K562 (cell line): ENCODE results near the gene PAFAH1B2. TPM values are rescaled to one million over a fixed set of nuclear protein-coding genes. Genes with fewer than 3 reads are reported as not detected.

Experiments
- ATAC-seq: fragments of 200-7000 bp; cut with Tn5 transposase; 3 replicates; pipeline ENCODE4 v1.9.1; 2020; ENCODE audit warnings: moderate library complexity
- BruUV-seq: library from RNA; stranded (reverse); fragments of 400-500 nt; replicated peaks from 2 replicates; lab custom pipeline; 2021; lab: Mats Ljungman, UMichigan
- CTCF ChIA-PET: fragments of 300-600 bp; formaldehyde crosslinking; extraction: SDS; loops from one replicate; lab custom pipeline; 2021; ENCODE audit warnings: low intra/inter-chr PET ratio; lab: Yijun Ruan, JAX
- POLR2A ChIA-PET: fragments of 300-600, 350-650 bp; sonication (Branson Sonifier 250); formaldehyde crosslinking; extraction: SDS; loops from one replicate; lab custom pipeline; 2021; ENCODE audit warnings: antibody characterized with exemption, inconsistent platforms; lab: Yijun Ruan, JAX
- DNase-seq, 4 experiments: peaks; one replicate each; pipeline versions ENCODE4 v3.0.0 to v3.0.0-alpha.2; 2011 to 2018; ENCODE audit warnings: low spot score in 3 of 4, mixed read lengths in 3 of 4; ENCODE audit errors: extremely low read depth in 1 of 4
- FAIRE-seq: peaks from 2 replicates; lab custom pipeline; 2011; peaks lifted over from hg19 to GRCh38; lab: Jason Lieb, UNC
- H2AFZ ChIP-seq: 2 replicates; pipeline ENCODE4 v1.6.0; 2011; ENCODE audit warnings: low read depth, low read length, control low read depth, inconsistent platforms
- H3K27ac ChIP-seq: fragments of 200-600 bp; 3 replicates; pipeline ENCODE4 v1.8.0; 2011; ENCODE audit warnings: low read depth, mild to moderate bottlenecking, control low read depth, inconsistent platforms, low read length, moderate library complexity, mixed read lengths; ENCODE audit errors: extremely low read depth
- H3K27me3 ChIP-seq, 2 experiments: fragments of 300-600 bp in 1 of 2; 2 replicates in 1 of 2; 3 replicates in 1 of 2; pipeline versions ENCODE4 v1.6.0 to v1.8.0; 2011; ENCODE audit warnings: inconsistent platforms in 2 of 2, low read length in 2 of 2, mild to moderate bottlenecking in 1 of 2, mixed read lengths in 1 of 2, moderate library complexity in 1 of 2; ENCODE audit not compliant: control insufficient read depth in 2 of 2, insufficient read depth in 2 of 2
- H3K36me3 ChIP-seq: fragments of 300-600 bp; 3 replicates; pipeline ENCODE4 v1.8.0; 2011; ENCODE audit warnings: mild to moderate bottlenecking, low read length, inconsistent platforms; ENCODE audit not compliant: control insufficient read depth, insufficient read depth
- H3K4me1 ChIP-seq, 2 experiments: fragments of 200-600 bp in 1 of 2; replicated peaks in 1 of 2; 2 replicates in 1 of 2; 3 replicates in 1 of 2; pipeline versions ENCODE4 v1.5.1 to v1.8.0; 2011; ENCODE audit warnings: inconsistent platforms in 2 of 2, low read length in 2 of 2, mild to moderate bottlenecking in 1 of 2, mixed read lengths in 1 of 2, moderate library complexity in 1 of 2; ENCODE audit not compliant: control insufficient read depth in 2 of 2, insufficient read depth in 2 of 2
- H3K4me2 ChIP-seq: 2 replicates; pipeline ENCODE4 v1.6.1; 2011; ENCODE audit warnings: low read length, control low read depth, inconsistent platforms, mixed read lengths; ENCODE audit not compliant: insufficient read depth
- H3K4me3 ChIP-seq: fragments of 200-600 bp; sonication (generic), shearing (Covaris generic); 2 replicates; pipeline ENCODE4 v1.5.1; 2016; ENCODE audit warnings: control low read depth, inconsistent platforms
- H3K79me2 ChIP-seq: fragments of 200-600 bp; 3 replicates; pipeline ENCODE4 v1.8.0; 2011; ENCODE audit warnings: low read length, inconsistent platforms; ENCODE audit not compliant: control insufficient read depth, insufficient read depth
- H3K9ac ChIP-seq, 2 experiments: 2 replicates each; pipeline versions ENCODE4 v1.6.0 to v1.6.1; 2011; ENCODE audit warnings: low read depth in 2 of 2, low read length in 2 of 2, control low read depth in 1 of 2, inconsistent platforms in 1 of 2, mild to moderate bottlenecking in 1 of 2, mixed read lengths in 1 of 2; ENCODE audit not compliant: insufficient read depth in 1 of 2
- H3K9me1 ChIP-seq: one replicate; pipeline ENCODE4 v1.6.0; 2011; ENCODE audit warnings: inconsistent platforms, mild to moderate bottlenecking, low read length, moderate library complexity; ENCODE audit not compliant: control insufficient read depth, insufficient read depth
- H3K9me3 ChIP-seq: replicated peaks from 2 replicates; pipeline ENCODE4 v1.5.1; 2011; ENCODE audit warnings: low read depth, low read length, inconsistent platforms; ENCODE audit not compliant: control insufficient read depth, insufficient read depth
- H4K20me1 ChIP-seq: replicated peaks from 2 replicates; pipeline ENCODE4 v1.6.1; 2011; ENCODE audit warnings: low read length, inconsistent platforms, mixed read lengths; ENCODE audit not compliant: control insufficient read depth, insufficient read depth
- PKNOX1 ChIP-seq: fragments of 450-650 bp; IDR thresholded peaks from 2 replicates; pipeline ENCODE4 v1.6.1; 2016
- ZFP91 ChIP-seq: sonication (generic); formaldehyde crosslinking; IDR thresholded peaks from 2 replicates; pipeline ENCODE4 v1.8.0; 2022; ENCODE audit warnings: mild to moderate bottlenecking, missing genetic modification reagents
- ZNF24 ChIP-seq: fragments of 450-650 bp; IDR thresholded peaks from 2 replicates; pipeline ENCODE4 v1.6.1; 2016
- ZNF644 ChIP-seq: fragments of 200-800 bp; sonication (Bioruptor generic); IDR thresholded peaks from 2 replicates; pipeline ENCODE4 v1.6.1; 2016; ENCODE audit warnings: low read depth, missing genetic modification characterization, missing compliant biosample characterization
- WGBS: fragments of 100-300 bp; shearing (Covaris generic); methylation state at CpG from one replicate; pipeline ENCODE4 v1.1.6; 2016; ENCODE audit warnings: low coverage, mixed read lengths; ENCODE audit not compliant: insufficient coverage; ENCODE audit errors: missing lambda C conversion rate; 5-methylcytosine and 5-hydroxymethylcytosine counted together
- in situ Hi-C: fragments of 300-500 bp; cut with MboI; formaldehyde crosslinking; loops from 4 replicates; pipeline ENCODE4 v1.15.0; 2018; ENCODE audit warnings: inconsistent platforms, mixed read lengths
- intact Hi-C: fragments of 100-400 bp; cut with micrococcal nuclease; formaldehyde crosslinking; loops from 2 replicates; pipeline ENCODE4 v1.14.2; 2022
- polyA plus RNA-seq, 8 experiments: library from polyadenylated mRNA; depleted of rRNA in 4 of 8; stranded (reverse) in 5 of 8; unstranded in 3 of 8; fragments of >200 nt; fragmentation: Nextera tagmentation in 2 of 8; fragmentation: Illumina TruSeq in 1 of 8; extraction: Ambion mirVana in 2 of 8; extraction: Trizol in 1 of 8; gene quantifications; 2 replicates each; pipeline versions ENCODE4 v1.2.1 to v1.2.3, GENCODE V29; 2011 to 2014; ENCODE audit warnings: inconsistent platforms in 1 of 8, missing spikeins in 1 of 8
- total RNA-seq, 7 experiments: library from RNA; depleted of rRNA in 6 of 7; stranded (reverse); fragments of >200 nt in 6 of 7; fragmentation: Illumina TruSeq in 2 of 7; extraction: Trizol in 2 of 7; gene quantifications; 2 replicates each; pipeline versions ENCODE4 v1.2.1 to v1.2.3, GENCODE V29; 2011 to 2021; ENCODE audit warnings: low replicate concordance in 1 of 7
- TF ChIP-seq, protein P1 (sequence below), 2 experiments: fragments of 450-650 bp; IDR thresholded peaks; 2 replicates each; pipeline ENCODE4 v1.6.1; 2016; ENCODE audit warnings: mild to moderate bottlenecking in 2 of 2, borderline replicate concordance in 1 of 2, low read depth in 1 of 2, moderate library complexity in 1 of 2
- TF ChIP-seq, protein P2 (sequence below): sonication (generic); formaldehyde crosslinking; IDR thresholded peaks from 2 replicates; pipeline ENCODE4 v1.8.1; 2023; ENCODE audit warnings: mild to moderate bottlenecking, missing genetic modification reagents

Gene PAFAH1B2
- total and polyA plus RNA-seq, 9 of the 15 experiments (the other 6 are each of a cell fraction or from before 2014, with no cell fraction given), result 27.8 to 94.7 (median 64.9) TPM

DNA sequence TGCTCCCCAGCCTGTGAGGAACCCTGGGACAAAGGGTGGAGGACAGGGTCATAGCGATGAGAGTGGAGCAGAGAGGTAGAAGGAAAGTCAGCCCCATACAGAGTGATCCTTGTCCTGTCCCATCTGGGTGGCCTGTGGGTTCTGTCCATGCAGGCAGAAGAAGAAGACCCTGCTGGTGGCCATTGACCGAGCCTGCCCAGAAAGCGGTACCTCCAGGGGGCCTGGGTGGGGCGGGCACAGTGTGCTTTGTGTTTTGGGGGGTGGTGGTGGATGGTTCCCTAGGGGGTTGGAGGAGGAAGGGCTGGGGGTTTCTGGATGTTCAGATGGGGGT, 42.3 kb downstream of the PAFAH1B2 start (continued):
- TF ChIP-seq, protein P1, sequence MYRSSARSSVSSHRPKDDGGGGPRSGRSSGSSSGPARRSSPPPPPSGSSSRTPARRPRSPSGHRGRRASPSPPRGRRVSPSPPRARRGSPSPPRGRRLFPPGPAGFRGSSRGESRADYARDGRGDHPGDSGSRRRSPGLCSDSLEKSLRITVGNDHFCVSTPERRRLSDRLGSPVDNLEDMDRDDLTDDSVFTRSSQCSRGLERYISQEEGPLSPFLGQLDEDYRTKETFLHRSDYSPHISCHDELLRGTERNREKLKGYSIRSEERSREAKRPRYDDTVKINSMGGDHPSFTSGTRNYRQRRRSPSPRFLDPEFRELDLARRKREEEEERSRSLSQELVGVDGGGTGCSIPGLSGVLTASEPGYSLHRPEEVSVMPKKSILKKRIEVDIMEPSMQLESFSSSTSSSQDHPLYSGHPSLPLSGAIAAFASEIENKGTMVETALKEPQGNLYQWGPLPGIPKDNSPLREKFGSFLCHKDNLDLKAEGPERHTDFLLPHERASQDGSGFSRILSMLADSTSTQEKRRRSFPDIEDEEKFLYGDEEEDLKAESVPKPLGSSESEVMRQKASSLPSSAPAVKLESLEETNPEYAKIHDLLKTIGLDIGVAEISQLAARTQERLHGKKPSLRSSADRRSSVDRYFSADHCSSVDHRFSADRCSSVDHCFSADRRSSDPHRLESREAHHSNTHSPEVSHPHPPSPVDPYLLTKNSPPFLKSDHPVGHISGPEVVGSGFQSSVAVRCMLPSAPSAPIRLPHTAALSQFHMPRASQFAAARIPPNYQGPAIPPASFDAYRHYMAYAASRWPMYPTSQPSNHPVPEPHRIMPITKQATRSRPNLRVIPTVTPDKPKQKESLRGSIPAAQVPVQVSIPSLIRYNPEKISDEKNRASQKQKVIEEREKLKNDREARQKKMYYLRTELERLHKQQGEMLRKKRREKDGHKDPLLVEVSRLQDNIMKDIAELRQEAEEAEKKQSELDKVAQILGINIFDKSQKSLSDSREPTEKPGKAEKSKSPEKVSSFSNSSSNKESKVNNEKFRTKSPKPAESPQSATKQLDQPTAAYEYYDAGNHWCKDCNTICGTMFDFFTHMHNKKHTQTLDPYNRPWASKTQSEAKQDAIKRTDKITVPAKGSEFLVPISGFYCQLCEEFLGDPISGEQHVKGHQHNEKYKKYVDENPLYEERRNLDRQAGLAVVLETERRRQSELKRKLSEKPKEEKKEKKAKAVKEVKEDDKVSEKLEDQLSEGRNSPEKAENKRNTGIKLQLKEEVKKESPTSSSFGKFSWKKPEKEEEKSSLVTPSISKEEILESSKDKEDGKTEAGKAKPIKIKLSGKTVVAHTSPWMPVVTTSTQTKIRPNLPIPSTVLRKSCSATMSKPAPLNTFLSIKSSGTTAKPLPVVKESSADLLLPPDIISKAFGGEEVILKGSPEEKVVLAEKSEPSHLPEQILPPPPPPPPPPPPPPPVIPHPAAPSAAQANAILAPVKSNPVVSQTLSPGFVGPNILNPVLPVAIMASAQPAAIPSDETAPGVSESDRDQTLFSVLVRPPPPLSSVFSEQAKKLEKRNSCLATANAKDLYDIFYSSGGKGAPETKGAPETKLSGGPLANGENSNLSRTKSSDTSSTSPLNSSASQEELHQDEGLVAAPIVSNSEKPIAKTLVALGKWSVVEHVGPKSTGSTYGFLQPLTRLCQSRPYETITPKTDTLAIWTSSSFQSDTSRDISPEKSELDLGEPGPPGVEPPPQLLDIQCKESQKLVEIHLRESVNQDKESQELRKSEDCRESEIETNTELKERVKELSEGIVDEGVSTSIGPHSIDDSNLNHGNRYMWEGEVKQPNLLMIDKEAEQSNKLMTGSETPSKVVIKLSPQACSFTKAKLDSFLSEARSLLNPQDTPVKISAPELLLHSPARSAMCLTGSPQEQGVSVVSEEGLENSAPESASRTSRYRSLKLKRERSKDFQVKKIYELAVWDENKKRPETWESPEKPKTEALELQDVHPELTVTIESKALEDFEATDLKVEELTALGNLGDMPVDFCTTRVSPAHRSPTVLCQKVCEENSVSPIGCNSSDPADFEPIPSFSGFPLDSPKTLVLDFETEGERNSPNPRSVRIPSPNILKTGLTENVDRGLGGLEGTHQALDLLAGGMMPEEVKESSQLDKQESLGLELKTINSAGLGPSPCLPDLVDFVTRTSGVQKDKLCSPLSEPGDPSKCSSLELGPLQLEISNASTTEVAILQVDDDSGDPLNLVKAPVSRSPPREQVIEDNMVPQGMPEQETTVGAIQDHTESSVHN (IDR thresholded peaks at IDR 0.05; ENCODE audit: borderline replicate concordance in 1 of 2, low read depth in 1 of 2), result no peak

DNA sequence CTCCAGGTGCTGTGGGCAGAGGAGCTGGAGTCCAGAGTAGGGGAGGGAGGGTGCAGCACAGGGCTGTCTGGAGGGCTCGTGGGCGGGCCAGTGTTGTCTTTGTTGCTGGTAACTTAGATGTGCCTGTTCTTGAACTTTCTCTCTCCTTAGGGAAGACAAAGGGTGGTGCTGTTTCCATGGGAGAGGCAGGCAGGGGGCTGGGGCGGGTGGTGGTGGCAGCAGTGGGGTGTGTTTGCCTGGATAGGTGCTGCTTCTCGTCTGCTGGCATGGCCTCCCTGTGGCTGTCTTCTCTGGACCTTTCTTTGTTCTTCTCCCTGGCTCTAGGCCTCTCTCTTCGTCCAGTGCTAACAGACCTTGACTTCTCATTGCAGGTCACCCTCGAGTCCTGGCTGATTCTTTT, 42.9 kb downstream of the PAFAH1B2 start:
- ATAC-seq (no peak), FAIRE-seq (no peak), DNase-seq (no peak)
- Histone ChIP-seq H3K27me3 (no peaks in the 10 kb centered on the region), H3K9me1 (no peaks in the 10 kb centered on the region), H3K4me2 (no peak overlapping the region), H3K4me3 (no peak overlapping the region), H3K79me2 (no peaks in the 10 kb centered on the region), H3K36me3 (peaks cover 45% of the 10 kb centered on the region; the same call in 2 of the 3 replicates), H4K20me1 (0 out of 2 replicates have a peak, but pooled peaks cover 3% of the 10 kb centered on the region), H3K4me1 (0 out of 5 replicates have a peak, but pooled peaks cover 0 to 4% of the 10 kb centered on the region in 2 experiments), H3K9me3 (no peaks in the 10 kb centered on the region), H3K9ac (peak overlapping the region in 1 of 2 experiments; percentile 64; a peak in 1 of 4 replicates), H2AFZ (no peak overlapping the region), H3K27ac (no peak overlapping the region)
- no TSS peak for BruUV-seq
- intact Hi-C loops (no loop called here), in situ Hi-C loops (no loop called here)
- 63% methylated on average over 6 of the region's 6 CpGs for WGBS
- ChIA-PET POLR2A (no interaction called here), CTCF (no interaction called here)
- TF ChIP-seq, protein P2, sequence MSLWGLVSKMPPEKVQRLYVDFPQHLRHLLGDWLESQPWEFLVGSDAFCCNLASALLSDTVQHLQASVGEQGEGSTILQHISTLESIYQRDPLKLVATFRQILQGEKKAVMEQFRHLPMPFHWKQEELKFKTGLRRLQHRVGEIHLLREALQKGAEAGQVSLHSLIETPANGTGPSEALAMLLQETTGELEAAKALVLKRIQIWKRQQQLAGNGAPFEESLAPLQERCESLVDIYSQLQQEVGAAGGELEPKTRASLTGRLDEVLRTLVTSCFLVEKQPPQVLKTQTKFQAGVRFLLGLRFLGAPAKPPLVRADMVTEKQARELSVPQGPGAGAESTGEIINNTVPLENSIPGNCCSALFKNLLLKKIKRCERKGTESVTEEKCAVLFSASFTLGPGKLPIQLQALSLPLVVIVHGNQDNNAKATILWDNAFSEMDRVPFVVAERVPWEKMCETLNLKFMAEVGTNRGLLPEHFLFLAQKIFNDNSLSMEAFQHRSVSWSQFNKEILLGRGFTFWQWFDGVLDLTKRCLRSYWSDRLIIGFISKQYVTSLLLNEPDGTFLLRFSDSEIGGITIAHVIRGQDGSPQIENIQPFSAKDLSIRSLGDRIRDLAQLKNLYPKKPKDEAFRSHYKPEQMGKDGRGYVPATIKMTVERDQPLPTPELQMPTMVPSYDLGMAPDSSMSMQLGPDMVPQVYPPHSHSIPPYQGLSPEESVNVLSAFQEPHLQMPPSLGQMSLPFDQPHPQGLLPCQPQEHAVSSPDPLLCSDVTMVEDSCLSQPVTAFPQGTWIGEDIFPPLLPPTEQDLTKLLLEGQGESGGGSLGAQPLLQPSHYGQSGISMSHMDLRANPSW, result no peak
- TF ChIP-seq PKNOX1, result no peak
- no peak for TF ChIP-seq ZFP91 (CRISPR knock-in tag)
- no peak for TF ChIP-seq ZNF24
- TF ChIP-seq ZNF644 (tag), result no peak
